RWPE2 (cell line): Measurements from ENCODE around the gene KLF12.

ENCODE experiments used
- ATAC-seq: fragments of 200-7000 bp; cut with Tn5 transposase; 3 replicates; pipeline ENCODE4 v1.9.1; 2021; ENCODE audit warnings: low read depth
- DNase-seq: peaks from one replicate; pipeline ENCODE4 v3.0.0-alpha.2; 2020; ENCODE audit warnings: low spot score
- H3K27ac ChIP-seq: fragments of 450-650 bp; 2 replicates; pipeline ENCODE4 v1.5.1; 2017; ENCODE audit warnings: mild to moderate bottlenecking; ENCODE audit not compliant: poor library complexity, severe bottlenecking
- H3K27me3 ChIP-seq: fragments of 250-450 bp; sonication (Bioruptor Pico); 2 replicates; pipeline ENCODE4 v1.5.1; 2021; ENCODE audit warnings: mild to moderate bottlenecking, moderate library complexity; ENCODE audit not compliant: insufficient read depth, poor library complexity, severe bottlenecking
- H3K36me3 ChIP-seq: fragments of 250-450 bp; sonication (Bioruptor Pico); 2 replicates; pipeline ENCODE4 v1.5.1; 2020; ENCODE audit warnings: low read depth, mild to moderate bottlenecking, moderate library complexity
- H3K4me1 ChIP-seq: fragments of 250-450 bp; sonication (Bioruptor Pico); 2 replicates; pipeline ENCODE4 v1.5.1; 2021; ENCODE audit warnings: mild to moderate bottlenecking, moderate library complexity; ENCODE audit not compliant: insufficient read depth, poor library complexity, severe bottlenecking
- H3K4me3 ChIP-seq: fragments of 250-450 bp; sonication (Bioruptor Pico); 2 replicates; pipeline ENCODE4 v1.5.1; 2021; ENCODE audit warnings: mild to moderate bottlenecking, moderate library complexity; ENCODE audit not compliant: severe bottlenecking
- H3K9me3 ChIP-seq: fragments of 250-450 bp; sonication (Bioruptor Pico); 2 replicates; pipeline ENCODE4 v1.5.1; 2021; ENCODE audit warnings: mild to moderate bottlenecking, moderate library complexity; ENCODE audit not compliant: severe bottlenecking
- CTCF ChIP-seq: fragments of 450-650 bp; IDR thresholded peaks from one replicate; pipeline ENCODE4 v1.5.1; 2017; ENCODE audit warnings: mild to moderate bottlenecking, moderate library complexity; ENCODE audit not compliant: poor library complexity, severe bottlenecking

Gene KLF12

GRCh38 chr13:74105871-74106270 is 28.3 kb downstream of the KLF12 start:
- no peak for TF ChIP-seq CTCF
- no peaks in the 10 kb centered on the region for H3K36me3 ChIP-seq
- no peak overlapping the region for H3K27ac ChIP-seq
- no peak for DNase-seq
- no peaks in the 10 kb centered on the region for H3K9me3 ChIP-seq
- H3K27me3 ChIP-seq = no peaks in the 10 kb centered on the region
- H3K4me1 ChIP-seq = no peaks in the 10 kb centered on the region
- no peak for ATAC-seq
- H3K4me3 ChIP-seq = no peak overlapping the region

GRCh38 chr13:74104661-74105275 is 29.4 kb downstream of the KLF12 start:
- Histone ChIP-seq H3K36me3 (no peaks in the 10 kb centered on the region), H3K27ac (no peak overlapping the region), H3K27me3 (no peaks in the 10 kb centered on the region), H3K9me3 (no peaks in the 10 kb centered on the region), H3K4me1 (no peaks in the 10 kb centered on the region), H3K4me3 (no peak overlapping the region)
- no peak for ATAC-seq
- DNase-seq = no peak
- TF ChIP-seq CTCF = no peak

- no peaks in the 10 kb centered on the region for H3K36me3 ChIP-seq
- no peak overlapping the region for H3K4me3 ChIP-seq
- ATAC-seq = no peak
- H3K27me3 ChIP-seq = no peaks in the 10 kb centered on the region
- TF ChIP-seq CTCF = no peak
- DNase-seq = no peak
- no peak overlapping the region for H3K27ac ChIP-seq
- H3K9me3 ChIP-seq = no peaks in the 10 kb centered on the region
- no peaks in the 10 kb centered on the region for H3K4me1 ChIP-seq
Observed at GRCh38 chr13:74103970-74104555, 30.1 kb downstream of the KLF12 start.

GRCh38 chr13:74103196-74103595 is 31.0 kb downstream of the KLF12 start:
- H3K9me3 ChIP-seq = no peaks in the 10 kb centered on the region
- no peaks in the 10 kb centered on the region for H3K36me3 ChIP-seq
- H3K27me3 ChIP-seq = no peaks in the 10 kb centered on the region
- no peak overlapping the region for H3K27ac ChIP-seq
- no peaks in the 10 kb centered on the region for H3K4me1 ChIP-seq
- no peak for ATAC-seq
- H3K4me3 ChIP-seq = no peak overlapping the region
- TF ChIP-seq CTCF = no peak
- no peak for DNase-seq

GRCh38 chr13:74102691-74103090 is 31.5 kb downstream of the KLF12 start:
- H3K9me3 ChIP-seq = no peaks in the 10 kb centered on the region
- no peak for TF ChIP-seq CTCF
- H3K27me3 ChIP-seq = no peaks in the 10 kb centered on the region
- H3K36me3 ChIP-seq = no peaks in the 10 kb centered on the region
- H3K4me1 ChIP-seq = no peaks in the 10 kb centered on the region
- ATAC-seq (no peak), DNase-seq (no peak)
- no peak overlapping the region for H3K4me3 ChIP-seq
- no peak overlapping the region for H3K27ac ChIP-seq
